ENCODE data around the gene SPATA16.

Gene SPATA16

GRCh38 chr3:173103469-173103868 is 37.6 kb downstream of the SPATA16 start:
- no peak overlapping the region for H3K27ac ChIP-seq (ENCODE audit: low read length)
- H3K36me3 ChIP-seq (ENCODE audit: control insufficient read depth in 1 of 2, insufficient read depth in 2 of 2, low read length in 2 of 2), result no peaks in the 10 kb centered on the region
- peaks cover 0 to 12% of the 10 kb centered on the region in 2 donors for H3K9me3 ChIP-seq (ENCODE audit: control insufficient read depth in 1 of 2, low read length in 2 of 2)
- H3K4me3 ChIP-seq (ENCODE audit: low read depth in 1 of 2, low read length in 2 of 2), result peak overlapping the region in 1 of 2 donors; percentile 10
- no peaks in the 10 kb centered on the region for H3K27me3 ChIP-seq (ENCODE audit: low read depth, low read length)
- H3K4me1 ChIP-seq (ENCODE audit: control insufficient read depth in 1 of 2, insufficient read depth in 2 of 2, low read length in 2 of 2), result no peaks in the 10 kb centered on the region

GRCh38 chr3:173098959-173099358 is 42.1 kb downstream of the SPATA16 start:
- Histone ChIP-seq H3K27me3 (ENCODE audit: low read depth, low read length) (no peaks in the 10 kb centered on the region), H3K9me3 (ENCODE audit: control insufficient read depth in 1 of 2, low read length in 2 of 2) (peaks cover 0 to 12% of the 10 kb centered on the region in 2 donors), H3K36me3 (ENCODE audit: control insufficient read depth in 1 of 2, insufficient read depth in 2 of 2, low read length in 2 of 2) (no peaks in the 10 kb centered on the region), H3K4me3 (ENCODE audit: low read depth in 1 of 2, low read length in 2 of 2) (no peak overlapping the region), H3K4me1 (ENCODE audit: control insufficient read depth in 1 of 2, insufficient read depth in 2 of 2, low read length in 2 of 2) (no peaks in the 10 kb centered on the region), H3K27ac (ENCODE audit: low read length) (no peak overlapping the region)

GRCh38 chr3:173096994-173097785 is 43.8 kb downstream of the SPATA16 start:
- Histone ChIP-seq H3K36me3 (ENCODE audit: control insufficient read depth in 1 of 2, insufficient read depth in 2 of 2, low read length in 2 of 2) (no peaks in the 10 kb centered on the region), H3K4me3 (ENCODE audit: low read depth in 1 of 2, low read length in 2 of 2) (no peak overlapping the region), H3K27me3 (ENCODE audit: low read depth, low read length) (no peaks in the 10 kb centered on the region), H3K27ac (ENCODE audit: low read length) (no peak overlapping the region), H3K9me3 (ENCODE audit: control insufficient read depth in 1 of 2, low read length in 2 of 2) (no peaks in the 10 kb centered on the region), H3K4me1 (ENCODE audit: control insufficient read depth in 1 of 2, insufficient read depth in 2 of 2, low read length in 2 of 2) (no peaks in the 10 kb centered on the region)

GRCh38 chr3:173096140-173096539 is 44.9 kb downstream of the SPATA16 start:
- Histone ChIP-seq H3K4me3 (ENCODE audit: low read depth in 1 of 2, low read length in 2 of 2) (no peak overlapping the region), H3K9me3 (ENCODE audit: control insufficient read depth in 1 of 2, low read length in 2 of 2) (no peaks in the 10 kb centered on the region), H3K36me3 (ENCODE audit: control insufficient read depth in 1 of 2, insufficient read depth in 2 of 2, low read length in 2 of 2) (no peaks in the 10 kb centered on the region), H3K27me3 (ENCODE audit: low read depth, low read length) (no peaks in the 10 kb centered on the region), H3K4me1 (ENCODE audit: control insufficient read depth in 1 of 2, insufficient read depth in 2 of 2, low read length in 2 of 2) (no peaks in the 10 kb centered on the region), H3K27ac (ENCODE audit: low read length) (no peak overlapping the region)

- Histone ChIP-seq H3K9me3 (ENCODE audit: control insufficient read depth in 1 of 2, low read length in 2 of 2) (no peaks in the 10 kb centered on the region), H3K27ac (ENCODE audit: low read length) (no peak overlapping the region), H3K36me3 (ENCODE audit: control insufficient read depth in 1 of 2, insufficient read depth in 2 of 2, low read length in 2 of 2) (no peaks in the 10 kb centered on the region), H3K4me1 (ENCODE audit: control insufficient read depth in 1 of 2, insufficient read depth in 2 of 2, low read length in 2 of 2) (no peaks in the 10 kb centered on the region), H3K27me3 (ENCODE audit: low read depth, low read length) (no peaks in the 10 kb centered on the region), H3K4me3 (ENCODE audit: low read depth in 1 of 2, low read length in 2 of 2) (no peak overlapping the region)
These were observed 49.0 kb downstream of the SPATA16 start for GRCh38 chr3:173092038-173092437.

- Histone ChIP-seq H3K27ac (ENCODE audit: low read length) (no peak overlapping the region), H3K4me3 (ENCODE audit: low read depth in 1 of 2, low read length in 2 of 2) (no peak overlapping the region), H3K27me3 (ENCODE audit: low read depth, low read length) (no peaks in the 10 kb centered on the region), H3K36me3 (ENCODE audit: control insufficient read depth in 1 of 2, insufficient read depth in 2 of 2, low read length in 2 of 2) (no peaks in the 10 kb centered on the region), H3K4me1 (ENCODE audit: control insufficient read depth in 1 of 2, insufficient read depth in 2 of 2, low read length in 2 of 2) (no peaks in the 10 kb centered on the region), H3K9me3 (ENCODE audit: control insufficient read depth in 1 of 2, low read length in 2 of 2) (peaks cover 0 to under 1% of the 10 kb centered on the region in 2 donors)
These were observed 50.5 kb downstream of the SPATA16 start for GRCh38 chr3:173090492-173090891.

GRCh38 chr3:173089283-173089682 is 51.8 kb downstream of the SPATA16 start:
- no peaks in the 10 kb centered on the region for H3K36me3 ChIP-seq (ENCODE audit: control insufficient read depth in 1 of 2, insufficient read depth in 2 of 2, low read length in 2 of 2)

GRCh38 chr3:173078525-173078924 is 62.5 kb downstream of the SPATA16 start:
- no peaks in the 10 kb centered on the region for H3K4me1 ChIP-seq (ENCODE audit: control insufficient read depth in 1 of 2, insufficient read depth in 2 of 2, low read length in 2 of 2)
- H3K27me3 ChIP-seq (ENCODE audit: low read depth, low read length), result no peaks in the 10 kb centered on the region
- peaks cover 0 to 2% of the 10 kb centered on the region in 2 donors for H3K9me3 ChIP-seq (ENCODE audit: control insufficient read depth in 1 of 2, low read length in 2 of 2)
- no peaks in the 10 kb centered on the region for H3K36me3 ChIP-seq (ENCODE audit: control insufficient read depth in 1 of 2, insufficient read depth in 2 of 2, low read length in 2 of 2)
- H3K4me3 ChIP-seq (ENCODE audit: low read depth in 1 of 2, low read length in 2 of 2), result no peak overlapping the region
- H3K27ac ChIP-seq (ENCODE audit: low read length), result no peak overlapping the region

More at GRCh38 chr3:173089283-173089682, 51.8 kb downstream of the SPATA16 start:
- Histone ChIP-seq H3K4me3 (ENCODE audit: low read depth in 1 of 2, low read length in 2 of 2) (no peak overlapping the region), H3K9me3 (ENCODE audit: control insufficient read depth in 1 of 2, low read length in 2 of 2) (peaks cover 0 to 6% of the 10 kb centered on the region in 2 donors), H3K4me1 (ENCODE audit: control insufficient read depth in 1 of 2, insufficient read depth in 2 of 2, low read length in 2 of 2) (no peaks in the 10 kb centered on the region), H3K27me3 (ENCODE audit: low read depth, low read length) (no peaks in the 10 kb centered on the region), H3K27ac (ENCODE audit: low read length) (no peak overlapping the region)

- no peaks in the 10 kb centered on the region for H3K36me3 ChIP-seq (ENCODE audit: control insufficient read depth in 1 of 2, insufficient read depth in 2 of 2, low read length in 2 of 2)
- H3K4me3 ChIP-seq (ENCODE audit: low read depth in 1 of 2, low read length in 2 of 2), result no peak overlapping the region
- H3K9me3 ChIP-seq (ENCODE audit: control insufficient read depth in 1 of 2, low read length in 2 of 2), result no peaks in the 10 kb centered on the region
- no peak overlapping the region for H3K27ac ChIP-seq (ENCODE audit: low read length)
- H3K27me3 ChIP-seq (ENCODE audit: low read depth, low read length), result no peaks in the 10 kb centered on the region
- H3K4me1 ChIP-seq (ENCODE audit: control insufficient read depth in 1 of 2, insufficient read depth in 2 of 2, low read length in 2 of 2), result peaks cover 0 to 5% of the 10 kb centered on the region in 2 donors
These were observed 74.7 kb downstream of the SPATA16 start for GRCh38 chr3:173066044-173067004.

GRCh38 chr3:173065543-173065981 is 75.5 kb downstream of the SPATA16 start:
- Histone ChIP-seq H3K4me1 (ENCODE audit: control insufficient read depth in 1 of 2, insufficient read depth in 2 of 2, low read length in 2 of 2) (peaks cover 0 to 5% of the 10 kb centered on the region in 2 donors), H3K36me3 (ENCODE audit: control insufficient read depth in 1 of 2, insufficient read depth in 2 of 2, low read length in 2 of 2) (no peaks in the 10 kb centered on the region)

GRCh38 chr3:173064631-173065030 is 76.4 kb downstream of the SPATA16 start:
- Histone ChIP-seq H3K27ac (ENCODE audit: low read length) (no peak overlapping the region), H3K36me3 (ENCODE audit: control insufficient read depth in 1 of 2, insufficient read depth in 2 of 2, low read length in 2 of 2) (no peaks in the 10 kb centered on the region), H3K9me3 (ENCODE audit: control insufficient read depth in 1 of 2, low read length in 2 of 2) (no peaks in the 10 kb centered on the region), H3K4me3 (ENCODE audit: low read depth in 1 of 2, low read length in 2 of 2) (no peak overlapping the region), H3K4me1 (ENCODE audit: control insufficient read depth in 1 of 2, insufficient read depth in 2 of 2, low read length in 2 of 2) (peaks cover 0 to 5% of the 10 kb centered on the region in 2 donors), H3K27me3 (ENCODE audit: low read depth, low read length) (no peaks in the 10 kb centered on the region)

More at GRCh38 chr3:173065543-173065981, 75.5 kb downstream of the SPATA16 start:
- Histone ChIP-seq H3K4me3 (ENCODE audit: low read depth in 1 of 2, low read length in 2 of 2) (no peak overlapping the region), H3K27ac (ENCODE audit: low read length) (no peak overlapping the region), H3K27me3 (ENCODE audit: low read depth, low read length) (no peaks in the 10 kb centered on the region), H3K9me3 (ENCODE audit: control insufficient read depth in 1 of 2, low read length in 2 of 2) (no peaks in the 10 kb centered on the region)
